ENCODE data around the gene WDR93. TPM values are rescaled to one million over a fixed set of nuclear protein-coding genes. Genes with fewer than 3 reads are reported as not detected.

Gene WDR93
- total and polyA plus RNA-seq, 8 donors, result 0.20 to 2.1 (median 1.4) TPM

- H3K4me1 ChIP-seq, result peaks cover 0 to 5% of the 10 kb centered on the region in 2 donors
- ATAC-seq (no peak), DNase-seq (no peak)
- H3K27me3 ChIP-seq, result peaks cover 0 to 22% of the 10 kb centered on the region in 2 donors
- H3K27ac ChIP-seq, result no peak overlapping the region
- H3K9me3 ChIP-seq, result no peaks in the 10 kb centered on the region
- no peak for TF ChIP-seq CTCF (IDR thresholded peaks at IDR 0.05)
- intact Hi-C loops (cut with DNase I), result no loop called here
- H3K36me3 ChIP-seq, result no peaks in the 10 kb centered on the region
- no peak overlapping the region for H3K4me3 ChIP-seq
Measured at GRCh38 chr15:89649716-89650115, 40.9 kb upstream of the WDR93 start.

- H3K4me1 ChIP-seq, result peaks cover 0 to 13% of the 10 kb centered on the region in 2 donors
- peaks cover 8 to 43% of the 10 kb centered on the region in 2 donors for H3K27me3 ChIP-seq
- H3K36me3 ChIP-seq, result no peaks in the 10 kb centered on the region
- no peak overlapping the region for H3K4me3 ChIP-seq
- intact Hi-C loops (cut with DNase I), result no loop called here
- no peak overlapping the region for H3K27ac ChIP-seq
- no peaks in the 10 kb centered on the region for H3K9me3 ChIP-seq
- TF ChIP-seq CTCF (IDR thresholded peaks at IDR 0.05), result no peak
- no peak for ATAC-seq
- DNase-seq, result no peak
Measured at GRCh38 chr15:89652131-89652530, 38.5 kb upstream of the WDR93 start.

- Histone ChIP-seq H3K9me3 (no peaks in the 10 kb centered on the region), H3K27ac (no peak overlapping the region), H3K36me3 (no peaks in the 10 kb centered on the region), H3K4me3 (no peak overlapping the region), H3K27me3 (peaks cover 8 to 43% of the 10 kb centered on the region in 2 donors), H3K4me1 (peaks cover 0 to 13% of the 10 kb centered on the region in 2 donors)
- DNase-seq (no peak), ATAC-seq (no peak)
- TF ChIP-seq CTCF (IDR thresholded peaks at IDR 0.05), result no peak
- intact Hi-C loops (cut with DNase I), result no loop called here
Measured at GRCh38 chr15:89652666-89653065, 37.9 kb upstream of the WDR93 start.

- no peak for ATAC-seq
- H3K27me3 ChIP-seq, result peaks cover 8 to 49% of the 10 kb centered on the region in 2 donors
- no peaks in the 10 kb centered on the region for H3K36me3 ChIP-seq
- no peaks in the 10 kb centered on the region for H3K9me3 ChIP-seq
- no peak overlapping the region for H3K27ac ChIP-seq
- no peak for DNase-seq
- no peak for TF ChIP-seq CTCF (IDR thresholded peaks at IDR 0.05)
- intact Hi-C loops (cut with DNase I), result no loop called here
- peaks cover 0 to 13% of the 10 kb centered on the region in 2 donors for H3K4me1 ChIP-seq
- no peak overlapping the region for H3K4me3 ChIP-seq
Measured at GRCh38 chr15:89653578-89653977, 37.0 kb upstream of the WDR93 start.

GRCh38 chr15:89654301-89654761 lies 36.3 kb upstream of the WDR93 start:
- H3K27ac ChIP-seq, result no peak overlapping the region
- ATAC-seq, result no peak
- no peak for TF ChIP-seq CTCF (IDR thresholded peaks at IDR 0.05)

More at GRCh38 chr15:89654301-89654761, 36.3 kb upstream of the WDR93 start:
- intact Hi-C loops (cut with DNase I), result no loop called here
- Histone ChIP-seq H3K36me3 (no peaks in the 10 kb centered on the region), H3K4me1 (peaks cover 0 to 13% of the 10 kb centered on the region in 2 donors), H3K27me3 (peaks cover 8 to 49% of the 10 kb centered on the region in 2 donors), H3K4me3 (peak overlapping the region; percentile 40 to 48), H3K9me3 (no peaks in the 10 kb centered on the region)
- DNase-seq, result peak in 1 of 4 donors; percentile 16
